GM15510 (cell line): Measurements from ENCODE around the gene TFAP2A.

Experiments
- POLR2A ChIP-seq: IDR thresholded peaks from 3 replicates; pipeline ENCODE4 v1.6.1; 2011; ENCODE audit warnings: borderline replicate concordance; ENCODE audit not compliant: insufficient read length; ENCODE audit errors: extremely low read depth

The TFAP2A gene

GRCh38 chr6:10386756-10387654 lies 27.9 kb downstream of the TFAP2A start:
- TF ChIP-seq POLR2A: no peak

- no peak for TF ChIP-seq POLR2A
Measured at GRCh38 chr6:10386220-10386619, 28.7 kb downstream of the TFAP2A start.

- TF ChIP-seq POLR2A: no peak
Measured at GRCh38 chr6:10385524-10386132, 29.2 kb downstream of the TFAP2A start.

GRCh38 chr6:10384610-10385523 lies 30.0 kb downstream of the TFAP2A start:
- TF ChIP-seq POLR2A: no peak

- TF ChIP-seq POLR2A: no peak
Measured at GRCh38 chr6:10384091-10384609, 30.7 kb downstream of the TFAP2A start.

GRCh38 chr6:10383331-10384090 lies 31.4 kb downstream of the TFAP2A start:
- no peak for TF ChIP-seq POLR2A

- TF ChIP-seq POLR2A: no peak
Measured at GRCh38 chr6:10382728-10383330, 32.0 kb downstream of the TFAP2A start.

GRCh38 chr6:10382322-10382721 lies 32.6 kb downstream of the TFAP2A start:
- TF ChIP-seq POLR2A: no peak

GRCh38 chr6:10381830-10382208 lies 33.1 kb downstream of the TFAP2A start:
- TF ChIP-seq POLR2A: no peak

GRCh38 chr6:10381133-10381829 lies 33.6 kb downstream of the TFAP2A start:
- no peak for TF ChIP-seq POLR2A

- no peak for TF ChIP-seq POLR2A
Measured at GRCh38 chr6:10375391-10375969, 39.4 kb downstream of the TFAP2A start.

GRCh38 chr6:10373642-10374359 lies 41.1 kb downstream of the TFAP2A start:
- TF ChIP-seq POLR2A: no peak
